GM21360 (cell line): ENCODE data around the gene TRIM32.

Experiments used
- ATAC-seq: cut with Tn5 transposase; IDR thresholded peaks from one replicate; pipeline ENCODE4 v1.9.1; 2021; ENCODE audit warnings: mild to moderate bottlenecking, moderate library complexity; ENCODE audit not compliant: unreplicated experiment

TRIM32 gene

DNA sequence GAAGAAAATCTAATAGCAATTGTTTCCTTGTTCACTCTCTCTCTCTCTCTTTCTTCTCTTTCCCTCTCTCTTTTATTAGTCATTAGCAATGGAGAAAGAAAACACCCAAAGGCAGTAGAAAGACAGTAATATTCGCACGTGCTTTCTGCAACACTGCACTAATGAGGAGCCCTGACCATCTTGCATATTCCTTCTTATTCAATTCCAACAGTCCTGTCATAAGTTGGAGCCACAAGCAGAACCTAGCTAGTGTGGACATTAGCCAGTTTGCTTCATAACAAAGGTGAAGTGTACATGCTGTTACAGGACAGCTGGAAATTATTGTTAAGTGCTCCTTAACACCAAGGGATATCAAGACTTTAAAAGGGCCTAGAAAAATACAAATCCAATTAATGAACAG is 63.4 kb downstream of the TRIM32 start:
- ATAC-seq = no peak
